HG03442 (cell line): ENCODE data around the gene RPS6KC1.
"Not testable (repeated sequence)": the region's sequence is repeated elsewhere in the genome, so short reads cannot be mapped to it uniquely, and the experiment has no call there.

Source experiments
- ATAC-seq: cut with Tn5 transposase; IDR thresholded peaks from one replicate; pipeline ENCODE4 v1.9.1; 2021; ENCODE audit warnings: mild to moderate bottlenecking, moderate library complexity; ENCODE audit not compliant: unreplicated experiment

Gene RPS6KC1

GRCh38 chr1:213200630-213201029, 149.6 kb downstream of the RPS6KC1 start:
- no peak for ATAC-seq

- no peak for ATAC-seq
Observed at GRCh38 chr1:213201380-213202155, 150.5 kb downstream of the RPS6KC1 start.

GRCh38 chr1:213211201-213211600, 160.2 kb downstream of the RPS6KC1 start:
- no peak for ATAC-seq

GRCh38 chr1:213219076-213219475, 168.0 kb downstream of the RPS6KC1 start:
- ATAC-seq, result not testable (repeated sequence)

- no peak for ATAC-seq
Observed at GRCh38 chr1:213221209-213221608, 170.2 kb downstream of the RPS6KC1 start.

GRCh38 chr1:213227458-213227857, 176.4 kb downstream of the RPS6KC1 start:
- no peak for ATAC-seq

GRCh38 chr1:213231795-213232231, 180.8 kb downstream of the RPS6KC1 start:
- no peak for ATAC-seq

- no peak for ATAC-seq
Observed at GRCh38 chr1:213242883-213243282, 191.8 kb downstream of the RPS6KC1 start.

- ATAC-seq, result no peak
Observed at GRCh38 chr1:213244664-213245091, 193.6 kb downstream of the RPS6KC1 start.

- ATAC-seq, result no peak
Observed at GRCh38 chr1:213245260-213245910, 194.3 kb downstream of the RPS6KC1 start.

- no peak for ATAC-seq
Observed at GRCh38 chr1:213247038-213247437, 196.0 kb downstream of the RPS6KC1 start.

- ATAC-seq, result no peak
Observed at GRCh38 chr1:213249395-213249794, 198.4 kb downstream of the RPS6KC1 start.

GRCh38 chr1:213250041-213250440, 199.0 kb downstream of the RPS6KC1 start:
- no peak for ATAC-seq

GRCh38 chr1:213250446-213250845, 199.4 kb downstream of the RPS6KC1 start:
- no peak for ATAC-seq

- no peak for ATAC-seq
Observed at GRCh38 chr1:213251972-213252371, 200.9 kb downstream of the RPS6KC1 start.

GRCh38 chr1:213256438-213257087, 205.5 kb downstream of the RPS6KC1 start:
- peak; percentile 94 for ATAC-seq

GRCh38 chr1:213260311-213261075, 209.5 kb downstream of the RPS6KC1 start:
- ATAC-seq, result no peak

- no peak for ATAC-seq
Observed at GRCh38 chr1:213264531-213264930, 213.5 kb downstream of the RPS6KC1 start.

GRCh38 chr1:213266983-213267772, 216.1 kb downstream of the RPS6KC1 start:
- peak; percentile 87 for ATAC-seq

- ATAC-seq, result no peak
Observed at GRCh38 chr1:213268221-213268620, 217.2 kb downstream of the RPS6KC1 start.
